Calu3 (cell line): ENCODE results near the gene CPT1B. TPM values are rescaled to one million over a fixed set of nuclear protein-coding genes. Genes with fewer than 3 reads are reported as not detected.

Experiments
- BruUV-seq: library from RNA; stranded (reverse); fragments of 400-500 nt; replicated peaks from 2 replicates; lab custom pipeline; 2021; lab: Mats Ljungman, UMichigan
- CTCF ChIA-PET: fragments of 300-600 bp; sonication (Branson Sonifier 250); formaldehyde crosslinking; loops from one replicate; lab custom pipeline; 2022; ENCODE audit warnings: antibody characterized with exemption; lab: Charles Lee
- DNase-seq: peaks from one replicate; pipeline ENCODE4 v3.0.0; 2022
- H3K27ac Mint-ChIP-seq: one replicate; pipeline ENCODE4 v1.8.0; 2022; ENCODE audit warnings: mixed read lengths; ENCODE audit not compliant: unreplicated experiment
- H3K27me3 Mint-ChIP-seq: one replicate; pipeline ENCODE4 v1.8.0; 2022; ENCODE audit warnings: mixed read lengths; ENCODE audit not compliant: unreplicated experiment
- H3K36me3 Mint-ChIP-seq: one replicate; pipeline ENCODE4 v1.8.0; 2022; ENCODE audit warnings: mild to moderate bottlenecking, moderate library complexity, mixed read lengths; ENCODE audit not compliant: insufficient read depth, unreplicated experiment
- H3K4me1 Mint-ChIP-seq: one replicate; pipeline ENCODE4 v1.8.0; 2022; ENCODE audit warnings: mild to moderate bottlenecking, low read depth, mixed read lengths; ENCODE audit not compliant: unreplicated experiment
- H3K4me3 Mint-ChIP-seq: one replicate; pipeline ENCODE4 v1.8.0; 2022; ENCODE audit warnings: mild to moderate bottlenecking, low read depth, moderate library complexity, mixed read lengths; ENCODE audit not compliant: unreplicated experiment
- H3K9me3 Mint-ChIP-seq: one replicate; pipeline ENCODE4 v1.8.0; 2022; ENCODE audit warnings: low read depth, mixed read lengths; ENCODE audit not compliant: unreplicated experiment
- intact Hi-C: fragments of 100-400 bp; cut with micrococcal nuclease; formaldehyde crosslinking; loops from one replicate; pipeline ENCODE4 v1.10.0; 2022; ENCODE audit not compliant: unreplicated experiment
- total RNA-seq: library from RNA; stranded (reverse); gene quantifications from 2 replicates; pipeline ENCODE4 v1.2.3, GENCODE V29; 2022
- TF ChIP-seq, protein P1 (sequence below): fragments of 200-600 bp; IDR thresholded peaks from one replicate; pipeline ENCODE4 v1.8.0; 2022; ENCODE audit warnings: antibody characterized with exemption; ENCODE audit not compliant: unreplicated experiment

CPT1B gene
- total RNA-seq, 1 experiment from 2014 or later, result 72.6 TPM

DNA sequence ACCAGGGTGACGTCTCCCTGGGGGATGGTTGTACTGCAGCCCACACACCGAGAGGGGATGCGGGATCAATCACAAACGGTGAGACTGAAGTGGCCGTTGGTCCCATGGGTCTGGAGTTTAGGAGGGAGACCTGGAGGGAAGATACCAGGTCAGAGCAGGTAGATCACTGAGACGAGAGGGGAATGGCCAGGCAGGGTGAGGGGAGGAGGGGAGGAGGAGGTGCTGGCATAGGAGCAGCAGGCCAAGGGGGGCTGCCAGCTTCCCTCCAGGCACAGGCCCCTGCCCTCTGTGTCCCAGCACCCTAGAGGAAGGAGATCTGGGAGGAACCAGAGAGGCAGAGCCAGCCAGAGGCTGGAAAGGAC is 29.4 kb upstream of the CPT1B start:
- intact Hi-C loops, result no loop called here

DNA sequence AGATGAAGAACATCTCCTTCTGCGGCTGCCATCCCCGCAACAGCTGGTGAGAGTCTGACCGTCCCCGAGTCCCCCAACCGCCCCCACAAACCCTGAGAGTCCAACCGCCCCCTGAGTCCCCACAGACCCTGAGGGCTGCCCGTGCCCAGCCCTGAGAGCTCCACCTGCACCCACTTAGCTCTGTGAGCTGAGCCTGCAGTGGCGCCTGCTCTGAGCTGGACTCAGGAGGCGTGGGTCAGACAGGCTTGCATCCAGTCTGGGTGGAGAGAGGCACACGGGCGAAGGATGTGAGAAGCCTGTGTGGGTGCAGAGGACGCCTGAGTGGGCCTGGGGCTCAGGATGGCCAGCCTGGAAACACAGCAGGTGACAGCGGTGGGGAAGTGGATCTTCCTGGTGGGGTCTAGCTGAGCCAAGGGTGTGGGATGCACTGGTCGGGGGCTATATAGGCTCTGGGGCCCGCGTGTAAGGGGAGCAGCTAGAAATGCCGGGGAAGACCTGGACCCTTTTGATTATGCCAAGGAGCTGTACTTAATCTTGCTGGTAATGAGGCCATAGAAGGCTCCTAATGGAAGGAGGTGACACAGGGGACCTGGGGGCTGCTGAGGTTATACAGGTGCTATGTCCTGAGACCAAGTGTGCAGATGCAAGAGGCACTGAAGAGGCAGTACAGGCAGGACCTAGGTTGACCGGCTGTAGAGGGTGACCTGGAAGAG is 28.9 kb upstream of the CPT1B start:
- Mint-ChIP-seq H3K27ac (no peak overlapping the region), H3K27me3 (peaks cover 72% of the 10 kb centered on the region), H3K36me3 (peaks cover 3% of the 10 kb centered on the region), H3K4me1 (no peaks in the 10 kb centered on the region), H3K4me3 (no peak overlapping the region), H3K9me3 (no peaks in the 10 kb centered on the region)
- TF ChIP-seq, protein P1, sequence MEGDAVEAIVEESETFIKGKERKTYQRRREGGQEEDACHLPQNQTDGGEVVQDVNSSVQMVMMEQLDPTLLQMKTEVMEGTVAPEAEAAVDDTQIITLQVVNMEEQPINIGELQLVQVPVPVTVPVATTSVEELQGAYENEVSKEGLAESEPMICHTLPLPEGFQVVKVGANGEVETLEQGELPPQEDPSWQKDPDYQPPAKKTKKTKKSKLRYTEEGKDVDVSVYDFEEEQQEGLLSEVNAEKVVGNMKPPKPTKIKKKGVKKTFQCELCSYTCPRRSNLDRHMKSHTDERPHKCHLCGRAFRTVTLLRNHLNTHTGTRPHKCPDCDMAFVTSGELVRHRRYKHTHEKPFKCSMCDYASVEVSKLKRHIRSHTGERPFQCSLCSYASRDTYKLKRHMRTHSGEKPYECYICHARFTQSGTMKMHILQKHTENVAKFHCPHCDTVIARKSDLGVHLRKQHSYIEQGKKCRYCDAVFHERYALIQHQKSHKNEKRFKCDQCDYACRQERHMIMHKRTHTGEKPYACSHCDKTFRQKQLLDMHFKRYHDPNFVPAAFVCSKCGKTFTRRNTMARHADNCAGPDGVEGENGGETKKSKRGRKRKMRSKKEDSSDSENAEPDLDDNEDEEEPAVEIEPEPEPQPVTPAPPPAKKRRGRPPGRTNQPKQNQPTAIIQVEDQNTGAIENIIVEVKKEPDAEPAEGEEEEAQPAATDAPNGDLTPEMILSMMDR, result no peak
- CTCF ChIA-PET, result no interaction called here
- intact Hi-C loops, result no loop called here
- DNase-seq, result no peak
- no TSS peak for BruUV-seq

More for the DNA sequence above, 29.4 kb upstream of the CPT1B start:
- TF ChIP-seq, protein P1, result no peak
- CTCF ChIA-PET, result no interaction called here
- no peaks in the 10 kb centered on the region for H3K36me3 Mint-ChIP-seq
- peaks cover 66% of the 10 kb centered on the region for H3K27me3 Mint-ChIP-seq
- no TSS peak for BruUV-seq
- H3K27ac Mint-ChIP-seq, result no peak overlapping the region
- H3K4me3 Mint-ChIP-seq, result no peak overlapping the region
- peaks cover under 1% of the 10 kb centered on the region for H3K4me1 Mint-ChIP-seq
- no peaks in the 10 kb centered on the region for H3K9me3 Mint-ChIP-seq
- DNase-seq, result no peak

DNA sequence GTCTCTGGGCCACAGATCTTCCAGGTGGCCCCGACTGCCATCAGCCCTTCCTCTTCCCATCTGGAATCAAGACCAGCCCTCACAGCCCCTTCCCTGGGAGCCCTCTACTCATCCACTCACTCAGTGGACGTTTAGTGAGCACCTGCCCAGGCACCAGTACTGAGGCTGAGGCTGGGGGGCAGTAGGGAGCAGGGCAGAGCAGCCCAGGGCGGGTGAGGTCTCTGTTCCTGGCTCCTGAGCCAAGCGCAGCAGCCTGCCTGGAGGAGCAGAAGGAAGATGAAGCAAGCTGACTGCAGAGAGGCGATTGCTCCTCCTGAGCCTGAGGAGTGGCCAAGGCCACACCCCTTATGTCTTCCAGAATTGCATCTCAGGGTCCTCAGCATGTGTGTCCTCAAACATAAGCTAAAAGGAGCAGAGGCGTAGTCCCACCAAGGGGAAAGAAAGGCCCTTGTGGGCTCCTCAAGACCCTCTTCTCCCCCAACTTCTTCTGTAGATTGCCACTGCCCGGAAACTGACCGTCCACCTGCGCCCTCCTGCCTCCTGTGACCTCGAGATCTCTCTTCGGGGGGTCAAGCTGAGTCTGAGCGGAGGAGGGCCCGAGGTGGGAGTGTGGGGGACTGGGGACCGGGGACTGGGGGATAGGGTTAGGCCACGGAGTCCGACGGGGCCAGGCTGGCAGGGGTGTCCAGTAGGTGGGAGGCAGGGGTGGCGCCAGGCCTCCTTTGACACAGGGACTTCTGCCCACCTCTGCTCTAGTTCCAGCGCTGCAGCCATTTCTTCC is 28.1 kb upstream of the CPT1B start:
- Mint-ChIP-seq H3K9me3 (no peaks in the 10 kb centered on the region), H3K36me3 (peaks cover 9% of the 10 kb centered on the region), H3K27me3 (peaks cover 77% of the 10 kb centered on the region), H3K27ac (no peak overlapping the region), H3K4me1 (no peaks in the 10 kb centered on the region), H3K4me3 (no peak overlapping the region)
- no TSS peak for BruUV-seq
- TF ChIP-seq, protein P1, result peak; percentile 29
- no peak for DNase-seq
- intact Hi-C loops, result no loop called here
- CTCF ChIA-PET, result interaction anchor here (0.6 kb wide), 1 partner anchor 72 kb away, joined by 5 read pairs; no protein-coding TSS in a partner anchor

DNA sequence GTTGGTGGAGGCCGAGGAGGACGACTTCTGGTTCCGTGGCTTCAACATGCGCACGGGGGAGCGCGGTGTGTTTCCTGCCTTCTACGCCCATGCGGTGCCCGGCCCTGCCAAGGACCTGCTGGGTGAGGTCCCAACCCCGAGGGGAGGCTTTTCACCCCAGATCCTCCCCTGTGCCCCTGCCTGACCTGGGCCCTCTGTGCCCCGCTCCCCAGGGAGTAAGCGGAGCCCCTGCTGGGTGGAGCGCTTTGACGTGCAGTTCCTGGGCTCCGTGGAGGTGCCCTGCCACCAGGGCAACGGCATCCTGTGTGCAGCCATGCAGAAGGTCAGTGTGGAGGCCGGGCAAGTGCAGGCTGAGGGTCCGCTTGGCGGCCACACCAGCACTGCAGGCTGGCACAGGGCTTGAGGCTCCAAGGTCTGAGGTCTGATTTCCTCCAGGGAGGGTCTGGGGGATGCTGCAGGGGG is 27.4 kb upstream of the CPT1B start:
- CTCF ChIA-PET, result interaction anchor here (0.6 kb wide), 1 partner anchor 71 kb away, joined by 5 read pairs; no protein-coding TSS in a partner anchor
- Mint-ChIP-seq H3K4me3 (no peak overlapping the region), H3K27me3 (peaks cover 74% of the 10 kb centered on the region), H3K36me3 (peaks cover 9% of the 10 kb centered on the region), H3K9me3 (no peaks in the 10 kb centered on the region), H3K4me1 (no peaks in the 10 kb centered on the region), H3K27ac (no peak overlapping the region)
- DNase-seq, result no peak
- intact Hi-C loops, result no loop called here
- BruUV-seq, result no TSS peak
- TF ChIP-seq, protein P1, result no peak
